Epithelial cell of esophagus (primary cell): ENCODE results near the gene MYO9A.

Source experiments
- DNase-seq: peaks from one replicate; pipeline ENCODE4 v3.0.0; 2010; ENCODE audit warnings: low read depth
- H3K4me3 ChIP-seq: 2 replicates; pipeline ENCODE4 v1.5.1; 2011; ENCODE audit warnings: mild to moderate bottlenecking, low read length, control low read depth
- CTCF ChIP-seq: IDR thresholded peaks from 2 replicates; pipeline ENCODE4 v1.5.1; 2011; ENCODE audit warnings: low read depth, mild to moderate bottlenecking, low read length, control low read depth, inconsistent platforms; ENCODE audit not compliant: insufficient read depth; ENCODE audit errors: missing control alignments

The MYO9A gene

GRCh38 chr15:71820127-71820526, 297.8 kb downstream of the MYO9A start:
- no peak for DNase-seq
- no peak for TF ChIP-seq CTCF
- H3K4me3 ChIP-seq: no peak overlapping the region

GRCh38 chr15:71817351-71817750, 300.6 kb downstream of the MYO9A start:
- TF ChIP-seq CTCF: no peak
- H3K4me3 ChIP-seq: no peak overlapping the region
- DNase-seq: no peak

GRCh38 chr15:71815301-71815700, 302.6 kb downstream of the MYO9A start:
- H3K4me3 ChIP-seq: no peak overlapping the region
- DNase-seq: no peak
- TF ChIP-seq CTCF: no peak

- no peak for TF ChIP-seq CTCF
- H3K4me3 ChIP-seq: no peak overlapping the region
- DNase-seq: no peak
These were observed 304.1 kb downstream of the MYO9A start for GRCh38 chr15:71813723-71814470.

GRCh38 chr15:71812966-71813722, 304.8 kb downstream of the MYO9A start:
- H3K4me3 ChIP-seq: no peak overlapping the region
- no peak for TF ChIP-seq CTCF

GRCh38 chr15:71811752-71812735, 305.9 kb downstream of the MYO9A start:
- no peak for TF ChIP-seq CTCF
- no peak for DNase-seq
- H3K4me3 ChIP-seq: no peak overlapping the region

More at GRCh38 chr15:71812966-71813722, 304.8 kb downstream of the MYO9A start:
- no peak for DNase-seq
